B cell (primary cell): Measurements from ENCODE around the gene RASL10B.
"Not testable (repeated sequence)": the region's sequence is repeated elsewhere in the genome, so short reads cannot be mapped to it uniquely, and the experiment has no call there.

Source experiments
- EZH2 ChIP-seq: IDR thresholded peaks from 2 replicates; pipeline ENCODE4 v1.6.1; 2012; ENCODE audit warnings: borderline replicate concordance, low read depth, mild to moderate bottlenecking, moderate library complexity, low read length; ENCODE audit not compliant: insufficient read depth, poor library complexity, severe bottlenecking
- TF ChIP-seq, protein P1 (sequence below): fragments of 200-600 bp; IDR thresholded peaks from one replicate; pipeline ENCODE4 v1.8.0; 2022; ENCODE audit warnings: antibody characterized with exemption, mild to moderate bottlenecking

DNA sequence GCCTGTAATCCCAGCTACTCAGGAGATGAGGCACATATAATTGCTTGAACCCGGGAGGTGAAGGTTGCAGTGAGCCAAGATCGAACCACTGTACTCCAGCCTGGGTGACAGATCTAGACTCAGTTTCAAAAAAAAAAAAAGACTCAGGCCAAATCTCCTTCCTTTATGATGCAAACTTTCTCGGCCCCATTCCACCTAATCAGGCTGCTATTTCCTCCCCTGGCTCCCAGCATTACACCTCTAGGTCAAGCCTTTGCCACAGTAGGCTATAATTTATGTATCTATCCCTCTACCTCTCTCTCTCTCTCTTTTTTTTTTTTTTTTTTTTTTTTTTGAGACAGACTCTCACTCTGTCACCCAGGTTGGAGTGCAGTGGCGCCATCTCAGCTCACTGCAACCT lies 20.1 kb downstream of the RASL10B start:
- TF ChIP-seq, protein P1, sequence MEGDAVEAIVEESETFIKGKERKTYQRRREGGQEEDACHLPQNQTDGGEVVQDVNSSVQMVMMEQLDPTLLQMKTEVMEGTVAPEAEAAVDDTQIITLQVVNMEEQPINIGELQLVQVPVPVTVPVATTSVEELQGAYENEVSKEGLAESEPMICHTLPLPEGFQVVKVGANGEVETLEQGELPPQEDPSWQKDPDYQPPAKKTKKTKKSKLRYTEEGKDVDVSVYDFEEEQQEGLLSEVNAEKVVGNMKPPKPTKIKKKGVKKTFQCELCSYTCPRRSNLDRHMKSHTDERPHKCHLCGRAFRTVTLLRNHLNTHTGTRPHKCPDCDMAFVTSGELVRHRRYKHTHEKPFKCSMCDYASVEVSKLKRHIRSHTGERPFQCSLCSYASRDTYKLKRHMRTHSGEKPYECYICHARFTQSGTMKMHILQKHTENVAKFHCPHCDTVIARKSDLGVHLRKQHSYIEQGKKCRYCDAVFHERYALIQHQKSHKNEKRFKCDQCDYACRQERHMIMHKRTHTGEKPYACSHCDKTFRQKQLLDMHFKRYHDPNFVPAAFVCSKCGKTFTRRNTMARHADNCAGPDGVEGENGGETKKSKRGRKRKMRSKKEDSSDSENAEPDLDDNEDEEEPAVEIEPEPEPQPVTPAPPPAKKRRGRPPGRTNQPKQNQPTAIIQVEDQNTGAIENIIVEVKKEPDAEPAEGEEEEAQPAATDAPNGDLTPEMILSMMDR = not testable (repeated sequence)
- not testable (repeated sequence) for TF ChIP-seq EZH2
